Activated CD4-positive, alpha-beta T cell treated with anti-CD3 and anti-CD28 coated beads, Interleukin-2, amount 10 ng/mL, durations not matched to agents 7 days and 5 days (primary cell): ENCODE data around the gene LSMEM2. TPM values are rescaled to one million over a fixed set of nuclear protein-coding genes. Genes with fewer than 3 reads are reported as not detected.
"Not testable (repeated sequence)": the region's sequence is repeated elsewhere in the genome, so short reads cannot be mapped to it uniquely, and the experiment has no call there.

ENCODE experiments used
- CTCF ChIA-PET: fragments of 350-600 bp; sonication (Branson Sonifier 250); formaldehyde crosslinking; loops from one replicate; lab custom pipeline; 2021; ENCODE audit warnings: antibody characterized with exemption; lab: Charles Lee
- POLR2A ChIA-PET: fragments of 350-600 bp; sonication (Branson Sonifier 250); formaldehyde crosslinking; loops from one replicate; lab custom pipeline; 2021; ENCODE audit warnings: antibody characterized with exemption; lab: Charles Lee
- DNase-seq: peaks from one replicate; pipeline ENCODE4 v3.0.0-alpha.2; 2020
- H3K27ac Mint-ChIP-seq: one replicate; pipeline ENCODE4 v1.8.0; 2021; ENCODE audit warnings: mild to moderate bottlenecking, moderate library complexity, mixed read lengths
- H3K27me3 Mint-ChIP-seq: one replicate; pipeline ENCODE4 v1.8.0; 2021; ENCODE audit warnings: mixed read lengths
- H3K36me3 Mint-ChIP-seq: one replicate; pipeline ENCODE4 v1.8.0; 2021; ENCODE audit warnings: low read depth, mixed read lengths
- H3K4me1 Mint-ChIP-seq: one replicate; pipeline ENCODE4 v1.8.0; 2021; ENCODE audit warnings: mixed read lengths
- H3K4me3 Mint-ChIP-seq: one replicate; pipeline ENCODE4 v1.8.0; 2021; ENCODE audit warnings: mild to moderate bottlenecking, moderate library complexity, mixed read lengths
- H3K9me3 Mint-ChIP-seq: one replicate; pipeline ENCODE4 v1.8.0; 2021; ENCODE audit warnings: mixed read lengths
- total RNA-seq, 2 experiments: library from RNA; stranded (reverse); gene quantifications; one replicate each; pipeline ENCODE4 v1.2.3, GENCODE V29; 2021

Gene LSMEM2
- total RNA-seq, 2 experiments from 2014 or later: not detected

GRCh38 chr3:50268276-50268675 is 10.6 kb upstream of the LSMEM2 start:
- no peaks in the 10 kb centered on the region for H3K36me3 Mint-ChIP-seq

GRCh38 chr3:50268703-50269451 is 10.0 kb upstream of the LSMEM2 start, which contains the start of gene SEMA3B:
SEMA3B (plus strand) TSS chr3:50269147; CDS start chr3:50269241, 94 bp downstream.
- no peak for DNase-seq
- Mint-ChIP-seq H3K27ac (no peak within 1 kb of the TSS), H3K9me3 (no peaks in the 10 kb centered on the region), H3K36me3 (no peaks in the 10 kb centered on the region), H3K27me3 (peaks cover 24% of the 10 kb centered on the region), H3K4me3 (no peak within 1 kb of the TSS), H3K4me1 (peaks cover 14% of the 10 kb centered on the region)
- ChIA-PET POLR2A (interaction anchor here (0.7 kb wide), 1 partner anchor 28 kb away, joined by 5 read pairs; no protein-coding TSS in a partner anchor), CTCF (interaction anchor here (1.3 to 13.7 kb wide), 3 partner anchors 19 to 74 kb away, joined by 4 to 143 read pairs (median 8); no protein-coding TSS in a partner anchor)

More at GRCh38 chr3:50268276-50268675, 10.6 kb upstream of the LSMEM2 start:
- Mint-ChIP-seq H3K9me3 (no peaks in the 10 kb centered on the region), H3K4me1 (peaks cover 13% of the 10 kb centered on the region), H3K27ac (no peak overlapping the region), H3K27me3 (peaks cover 23% of the 10 kb centered on the region), H3K4me3 (no peak overlapping the region)
- no peak for DNase-seq
- POLR2A ChIA-PET: no interaction called here
- CTCF ChIA-PET: interaction anchor here (1.3 to 13.7 kb wide), 3 partner anchors 18 to 74 kb away, joined by 4 to 143 read pairs (median 8); no protein-coding TSS in a partner anchor

GRCh38 chr3:50269460-50269859 is 9.4 kb upstream of the LSMEM2 start:
- Mint-ChIP-seq H3K27ac (no peak overlapping the region), H3K36me3 (no peaks in the 10 kb centered on the region), H3K4me3 (no peak overlapping the region), H3K4me1 (peaks cover 20% of the 10 kb centered on the region), H3K9me3 (no peaks in the 10 kb centered on the region), H3K27me3 (peaks cover 30% of the 10 kb centered on the region)
- CTCF ChIA-PET: no interaction called here
- DNase-seq: no peak
- POLR2A ChIA-PET: no interaction called here

- CTCF ChIA-PET: interaction anchor here (0.5 to 2.6 kb wide), 4 partner anchors 9 to 76 kb away, joined by 3 to 11 read pairs (median 8); no protein-coding TSS in a partner anchor
- Mint-ChIP-seq H3K27me3 (peaks cover 33% of the 10 kb centered on the region), H3K4me3 (no peak overlapping the region), H3K9me3 (no peaks in the 10 kb centered on the region), H3K27ac (no peak overlapping the region), H3K4me1 (peaks cover 23% of the 10 kb centered on the region), H3K36me3 (no peaks in the 10 kb centered on the region)
- POLR2A ChIA-PET: no interaction called here
- DNase-seq: no peak
Measured at GRCh38 chr3:50269977-50270413, 8.9 kb upstream of the LSMEM2 start.

GRCh38 chr3:50270422-50271224 is 8.3 kb upstream of the LSMEM2 start:
- Mint-ChIP-seq H3K4me3 (no peak overlapping the region), H3K27me3 (peaks cover 40% of the 10 kb centered on the region), H3K4me1 (peaks cover 29% of the 10 kb centered on the region), H3K9me3 (no peaks in the 10 kb centered on the region), H3K27ac (no peak overlapping the region), H3K36me3 (no peaks in the 10 kb centered on the region)
- CTCF ChIA-PET: interaction anchor here (0.5 to 2.6 kb wide), 9 partner anchors 9 to 76 kb away, joined by 3 to 11 read pairs (median 6); partner anchors contain the start of gene GNAI2
- DNase-seq: no peak
- POLR2A ChIA-PET: no interaction called here

GRCh38 chr3:50271314-50271936 is 7.5 kb upstream of the LSMEM2 start:
- POLR2A ChIA-PET: no interaction called here
- CTCF ChIA-PET: interaction anchor here (1.0 to 2.6 kb wide), 11 partner anchors 8 to 77 kb away, joined by 3 to 11 read pairs (median 5); partner anchors contain the start of gene GNAI2
- H3K27ac Mint-ChIP-seq: peak overlapping the region; percentile 65

GRCh38 chr3:50272538-50272910 is 6.4 kb upstream of the LSMEM2 start:
- Mint-ChIP-seq H3K27me3 (peaks cover 43% of the 10 kb centered on the region), H3K4me1 (peaks cover 35% of the 10 kb centered on the region)
- not testable (repeated sequence) for H3K36me3 Mint-ChIP-seq, H3K9me3 Mint-ChIP-seq, DNase-seq, H3K4me3 Mint-ChIP-seq, H3K27ac Mint-ChIP-seq
- ChIA-PET CTCF (interaction anchor here (0.6 to 2.6 kb wide), 11 partner anchors 9 to 1071 kb away, joined by 3 to 11 read pairs (median 4); partner anchors contain the start of gene GNAI2), POLR2A (interaction anchor here (0.6 kb wide), 1 partner anchor 77 kb away, joined by 6 read pairs; no protein-coding TSS in a partner anchor)

More at GRCh38 chr3:50271314-50271936, 7.5 kb upstream of the LSMEM2 start:
- no peaks in the 10 kb centered on the region for H3K36me3 Mint-ChIP-seq
- no peaks in the 10 kb centered on the region for H3K9me3 Mint-ChIP-seq
- peaks cover 42% of the 10 kb centered on the region for H3K27me3 Mint-ChIP-seq
- H3K4me1 Mint-ChIP-seq: peaks cover 35% of the 10 kb centered on the region
- no peak overlapping the region for H3K4me3 Mint-ChIP-seq
- DNase-seq: no peak

GRCh38 chr3:50272911-50273688 is 5.8 kb upstream of the LSMEM2 start:
- Mint-ChIP-seq H3K4me1 (peaks cover 35% of the 10 kb centered on the region), H3K27ac (peak overlapping the region; percentile 26), H3K9me3 (no peaks in the 10 kb centered on the region), H3K27me3 (peaks cover 44% of the 10 kb centered on the region), H3K36me3 (no peaks in the 10 kb centered on the region), H3K4me3 (peak overlapping the region; percentile 54)
- POLR2A ChIA-PET: interaction anchor here (0.5 to 0.6 kb wide), 2 partner anchors 77 to 161 kb away, joined by 3 to 6 read pairs; no protein-coding TSS in a partner anchor
- CTCF ChIA-PET: interaction anchor here (0.6 to 2.9 kb wide), 8 partner anchors 9 to 1070 kb away, joined by 3 to 23 read pairs (median 4); no protein-coding TSS in a partner anchor
- DNase-seq: peak; percentile 87

- H3K27me3 Mint-ChIP-seq: peaks cover 45% of the 10 kb centered on the region
- H3K27ac Mint-ChIP-seq: no peak overlapping the region
- H3K4me3 Mint-ChIP-seq: no peak overlapping the region
- DNase-seq: no peak
- CTCF ChIA-PET: interaction anchor here (0.8 to 2.9 kb wide), 2 partner anchors 10 to 80 kb away, joined by 3 to 23 read pairs; no protein-coding TSS in a partner anchor
- POLR2A ChIA-PET: interaction anchor here (0.5 kb wide), 1 partner anchor 162 kb away, joined by 3 read pairs; no protein-coding TSS in a partner anchor
- no peaks in the 10 kb centered on the region for H3K36me3 Mint-ChIP-seq
- peaks cover 35% of the 10 kb centered on the region for H3K4me1 Mint-ChIP-seq
- H3K9me3 Mint-ChIP-seq: no peaks in the 10 kb centered on the region
Measured at GRCh38 chr3:50273689-50274065, 5.2 kb upstream of the LSMEM2 start.

- Mint-ChIP-seq H3K9me3 (no peaks in the 10 kb centered on the region), H3K4me3 (peak overlapping the region; percentile 48), H3K36me3 (no peaks in the 10 kb centered on the region), H3K4me1 (peaks cover 35% of the 10 kb centered on the region), H3K27ac (peak overlapping the region; percentile 69), H3K27me3 (peaks cover 44% of the 10 kb centered on the region)
- ChIA-PET CTCF (interaction anchor here (0.6 to 2.9 kb wide), 14 partner anchors 11 to 85 kb away, joined by 3 to 23 read pairs (median 4); partner anchors contain the start of genes GNAI2 and IFRD2), POLR2A (no interaction called here)
- peak; percentile 82 for DNase-seq
Measured at GRCh38 chr3:50274371-50275104, 4.3 kb upstream of the LSMEM2 start.
